Endothelial cell of umbilical vein (primary cell): ENCODE measurements around the gene ASIC5. TPM values are rescaled to one million over a fixed set of nuclear protein-coding genes. Genes with fewer than 3 reads are reported as not detected.

Experiments
- BruUV-seq: library from RNA; stranded (reverse); fragments of 400-500 nt; replicated peaks from 2 replicates; lab custom pipeline; 2021; lab: Mats Ljungman, UMichigan
- CTCF ChIA-PET: fragments of 300-600, 350-600 bp; sonication (Branson Sonifier 250); formaldehyde crosslinking; loops from one replicate; lab custom pipeline; 2021; ENCODE audit warnings: antibody characterized with exemption, inconsistent platforms; lab: Charles Lee
- POLR2A ChIA-PET: fragments of 300-600, 350-600 bp; sonication (Branson Sonifier 250); formaldehyde crosslinking; loops from one replicate; lab custom pipeline; 2021; ENCODE audit warnings: antibody characterized with exemption, inconsistent platforms; lab: Charles Lee
- DNase-seq: peaks from one replicate; pipeline ENCODE4 v3.0.0-alpha.2; 2011; ENCODE audit warnings: low read depth, low spot score
- FAIRE-seq: peaks from 2 replicates; lab custom pipeline; 2011; peaks lifted over from hg19 to GRCh38; lab: Jason Lieb, UNC
- H2AFZ ChIP-seq: 2 replicates; pipeline ENCODE4 v1.6.0; 2012; ENCODE audit warnings: low read depth, low read length, control low read depth, inconsistent platforms
- H3K27ac ChIP-seq: 2 replicates; pipeline ENCODE4 v1.5.1; 2011; ENCODE audit warnings: low read depth, mild to moderate bottlenecking, control low read depth, low read length, moderate library complexity; ENCODE audit not compliant: insufficient read depth
- H3K27me3 ChIP-seq, 2 experiments: 2 replicates each; pipeline versions ENCODE4 v1.6.0 to v1.6.1; 2011; ENCODE audit warnings: low read length in 2 of 2, mixed read lengths in 1 of 2; ENCODE audit not compliant: control insufficient read depth in 2 of 2, insufficient read depth in 2 of 2
- H3K36me3 ChIP-seq, 2 experiments: 2 replicates in 1 of 2; 3 replicates in 1 of 2; pipeline ENCODE4 v1.5.1; 2011; ENCODE audit warnings: low read length in 2 of 2, mild to moderate bottlenecking in 1 of 2, moderate library complexity in 1 of 2; ENCODE audit not compliant: control insufficient read depth in 2 of 2, insufficient read depth in 2 of 2; ENCODE audit errors: extremely low read depth in 1 of 2
- H3K4me1 ChIP-seq: 3 replicates; pipeline ENCODE4 v1.5.1; 2011; ENCODE audit warnings: mild to moderate bottlenecking, low read length; ENCODE audit not compliant: control insufficient read depth, insufficient read depth; ENCODE audit errors: extremely low read depth
- H3K4me2 ChIP-seq: 2 replicates; pipeline ENCODE4 v1.6.1; 2011; ENCODE audit warnings: low read length, control low read depth, mixed read lengths; ENCODE audit not compliant: insufficient read depth
- H3K4me3 ChIP-seq, 3 experiments: fragments of 200-600 bp in 1 of 3; sonication (generic), shearing (Covaris generic) in 1 of 3; replicated peaks in 1 of 3; 2 replicates each; pipeline ENCODE4 v1.5.1; 2011 to 2016; ENCODE audit warnings: control low read depth in 3 of 3, low read length in 3 of 3, mild to moderate bottlenecking in 2 of 3, inconsistent platforms in 1 of 3, low read depth in 1 of 3, moderate library complexity in 1 of 3; ENCODE audit not compliant: insufficient read depth in 1 of 3
- H3K79me2 ChIP-seq: 2 replicates; pipeline ENCODE4 v1.6.0; 2012; ENCODE audit warnings: low read length, inconsistent platforms; ENCODE audit not compliant: control insufficient read depth, insufficient read depth
- H3K9ac ChIP-seq: replicated peaks from 2 replicates; pipeline ENCODE3; 2011; ENCODE audit warnings: low read length, control low read depth; ENCODE audit not compliant: insufficient read depth; ENCODE audit errors: extremely low read depth
- H3K9me1 ChIP-seq: replicated peaks from 3 replicates; pipeline ENCODE4 v1.6.0; 2011; ENCODE audit warnings: mild to moderate bottlenecking, low read length; ENCODE audit not compliant: control insufficient read depth, insufficient read depth; ENCODE audit errors: extremely low read depth
- H3K9me3 ChIP-seq: replicated peaks from 2 replicates; pipeline ENCODE4 v1.5.1; 2012; ENCODE audit warnings: low read length, inconsistent platforms; ENCODE audit not compliant: control insufficient read depth, insufficient read depth
- H4K20me1 ChIP-seq: replicated peaks from 2 replicates; pipeline ENCODE3; 2011; ENCODE audit warnings: mild to moderate bottlenecking, low read length; ENCODE audit not compliant: control insufficient read depth, insufficient read depth; ENCODE audit errors: extremely low read depth
- EZH2 ChIP-seq: IDR thresholded peaks from 2 replicates; pipeline ENCODE4 v1.6.1; 2012; ENCODE audit warnings: borderline replicate concordance, low read depth, mild to moderate bottlenecking, moderate library complexity, low read length, inconsistent platforms; ENCODE audit not compliant: severe bottlenecking
- FOS ChIP-seq: IDR thresholded peaks from 2 replicates; pipeline ENCODE4 v1.6.1; 2011; ENCODE audit warnings: mild to moderate bottlenecking, low read length, moderate library complexity, borderline replicate concordance; ENCODE audit not compliant: insufficient read depth
- GATA2 ChIP-seq: IDR thresholded peaks from 2 replicates; pipeline ENCODE4 v1.7.0; 2011; ENCODE audit warnings: low read depth, mild to moderate bottlenecking, moderate library complexity, mixed read lengths, low read length; ENCODE audit not compliant: insufficient read length, insufficient read depth
- JUN ChIP-seq: IDR thresholded peaks from 2 replicates; pipeline ENCODE4 v1.6.1; 2011; ENCODE audit warnings: borderline replicate concordance, low read depth; ENCODE audit not compliant: insufficient read length, insufficient read depth
- MYC ChIP-seq: IDR thresholded peaks from one replicate; pipeline ENCODE4 v1.6.1; 2011; ENCODE audit warnings: mild to moderate bottlenecking, low read depth, low read length
- POLR2A ChIP-seq: IDR thresholded peaks from 2 replicates; pipeline ENCODE4 v1.6.1; 2012; ENCODE audit warnings: low read depth, mild to moderate bottlenecking, control low read depth, low read length
- POLR2AphosphoS5 ChIP-seq: IDR thresholded peaks from 2 replicates; pipeline ENCODE4 v1.6.1; 2012; ENCODE audit warnings: low read depth, mild to moderate bottlenecking, control low read depth, low read length, moderate library complexity; ENCODE audit not compliant: insufficient read depth
- dilution Hi-C: fragments of 300-500 bp; cut with MboI; formaldehyde crosslinking; loops from one replicate; pipeline ENCODE4 v1.15.0; 2019; ENCODE audit warnings: low sequenced_read_pairs; ENCODE audit not compliant: extremely low pct_ligation_motif_present
- intact Hi-C: fragments of 100-400 bp; cut with micrococcal nuclease; formaldehyde crosslinking; loops from one replicate; pipeline ENCODE4 v1.10.0; 2022
- polyA plus RNA-seq, 4 experiments: library from polyadenylated mRNA; depleted of rRNA in 3 of 4; stranded (reverse) in 3 of 4; unstranded in 1 of 4; fragments of >200 nt; gene quantifications; 2 replicates each; pipeline versions ENCODE4 v1.2.1 to v1.2.3, GENCODE V29; 2011 to 2012; ENCODE audit warnings: missing spikeins in 1 of 4
- total RNA-seq: library from RNA; stranded (reverse); gene quantifications from 2 replicates; pipeline ENCODE4 v1.2.3, GENCODE V29; 2021
- TF ChIP-seq, protein P1 (sequence below), 2 donors: IDR thresholded peaks; 1 replicate in 1 of 2; 2 replicates in 1 of 2; pipeline ENCODE4 v1.5.1; 2011; ENCODE audit warnings: low read length in 2 of 2, mild to moderate bottlenecking in 2 of 2, moderate library complexity in 2 of 2, control low read depth in 1 of 2, inconsistent platforms in 1 of 2, low read depth in 1 of 2; ENCODE audit not compliant: insufficient read depth in 1 of 2; ENCODE audit errors: extremely low read depth in 1 of 2
- TF ChIP-seq, protein P2 (sequence below): IDR thresholded peaks from 2 replicates; pipeline ENCODE4 v1.6.1; 2011; ENCODE audit not compliant: insufficient read depth, insufficient read length

ASIC5 gene
- total and polyA plus RNA-seq, 2 donors (not counting 3 experiments of a cell fraction or from before 2014, with no cell fraction given) = not detected

DNA sequence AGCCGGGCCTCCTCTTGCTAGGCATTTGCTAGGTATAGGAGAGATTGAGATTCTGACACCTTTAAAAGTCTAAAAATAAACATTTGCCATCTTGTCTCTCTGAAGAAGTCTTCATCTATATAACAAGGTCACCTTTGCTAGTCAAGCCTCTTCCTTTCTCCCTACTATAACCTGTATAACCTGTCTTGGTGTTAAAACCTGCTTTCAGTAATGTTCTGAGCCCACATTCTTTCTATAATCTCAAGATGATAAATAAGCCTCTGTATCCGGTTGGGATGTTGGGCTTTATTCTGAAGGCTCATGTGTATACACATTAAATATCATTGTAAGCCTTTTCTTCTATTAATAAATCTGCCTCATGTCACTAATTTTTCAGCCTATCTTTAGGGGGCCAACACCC is 10.2 kb downstream of the ASIC5 start:
- no TSS peak for BruUV-seq
- POLR2A ChIA-PET = no interaction called here

More for the DNA sequence above, 10.2 kb downstream of the ASIC5 start:
- Histone ChIP-seq H3K9me3 (no peaks in the 10 kb centered on the region), H3K4me3 (no peak overlapping the region), H2AFZ (no peak overlapping the region), H3K9me1 (no peaks in the 10 kb centered on the region), H3K36me3 (no peaks in the 10 kb centered on the region), H3K27me3 (no peaks in the 10 kb centered on the region), H3K4me2 (no peak overlapping the region), H3K9ac (no peak overlapping the region), H3K27ac (no peak overlapping the region), H3K79me2 (no peaks in the 10 kb centered on the region), H3K4me1 (no peaks in the 10 kb centered on the region), H4K20me1 (no peaks in the 10 kb centered on the region)
- CTCF ChIA-PET = no interaction called here
- DNase-seq (no peak), FAIRE-seq (no peak)
- dilution Hi-C loops = no loop called here
- TF ChIP-seq EZH2 (no peak), MYC (no peak), POLR2AphosphoS5 (no peak), POLR2A (no peak), JUN (no peak), GATA2 (no peak), FOS (no peak)
- TF ChIP-seq, protein P1, sequence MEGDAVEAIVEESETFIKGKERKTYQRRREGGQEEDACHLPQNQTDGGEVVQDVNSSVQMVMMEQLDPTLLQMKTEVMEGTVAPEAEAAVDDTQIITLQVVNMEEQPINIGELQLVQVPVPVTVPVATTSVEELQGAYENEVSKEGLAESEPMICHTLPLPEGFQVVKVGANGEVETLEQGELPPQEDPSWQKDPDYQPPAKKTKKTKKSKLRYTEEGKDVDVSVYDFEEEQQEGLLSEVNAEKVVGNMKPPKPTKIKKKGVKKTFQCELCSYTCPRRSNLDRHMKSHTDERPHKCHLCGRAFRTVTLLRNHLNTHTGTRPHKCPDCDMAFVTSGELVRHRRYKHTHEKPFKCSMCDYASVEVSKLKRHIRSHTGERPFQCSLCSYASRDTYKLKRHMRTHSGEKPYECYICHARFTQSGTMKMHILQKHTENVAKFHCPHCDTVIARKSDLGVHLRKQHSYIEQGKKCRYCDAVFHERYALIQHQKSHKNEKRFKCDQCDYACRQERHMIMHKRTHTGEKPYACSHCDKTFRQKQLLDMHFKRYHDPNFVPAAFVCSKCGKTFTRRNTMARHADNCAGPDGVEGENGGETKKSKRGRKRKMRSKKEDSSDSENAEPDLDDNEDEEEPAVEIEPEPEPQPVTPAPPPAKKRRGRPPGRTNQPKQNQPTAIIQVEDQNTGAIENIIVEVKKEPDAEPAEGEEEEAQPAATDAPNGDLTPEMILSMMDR (IDR thresholded peaks at IDR 0.05; ENCODE audit: extremely low read depth in 1 of 2, insufficient read depth in 1 of 2, low read depth in 1 of 2, low read length in 2 of 2) = no peak
- TF ChIP-seq, protein P2, sequence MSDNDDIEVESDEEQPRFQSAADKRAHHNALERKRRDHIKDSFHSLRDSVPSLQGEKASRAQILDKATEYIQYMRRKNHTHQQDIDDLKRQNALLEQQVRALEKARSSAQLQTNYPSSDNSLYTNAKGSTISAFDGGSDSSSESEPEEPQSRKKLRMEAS = no peak
- intact Hi-C loops = no loop called here
